ENCODE results near the gene ATF3. TPM values are rescaled to one million over a fixed set of nuclear protein-coding genes. Genes with fewer than 3 reads are reported as not detected.

The ATF3 gene
- polyA plus RNA-seq, 1 donor from 2014 or later, result 7.2 TPM

DNA sequence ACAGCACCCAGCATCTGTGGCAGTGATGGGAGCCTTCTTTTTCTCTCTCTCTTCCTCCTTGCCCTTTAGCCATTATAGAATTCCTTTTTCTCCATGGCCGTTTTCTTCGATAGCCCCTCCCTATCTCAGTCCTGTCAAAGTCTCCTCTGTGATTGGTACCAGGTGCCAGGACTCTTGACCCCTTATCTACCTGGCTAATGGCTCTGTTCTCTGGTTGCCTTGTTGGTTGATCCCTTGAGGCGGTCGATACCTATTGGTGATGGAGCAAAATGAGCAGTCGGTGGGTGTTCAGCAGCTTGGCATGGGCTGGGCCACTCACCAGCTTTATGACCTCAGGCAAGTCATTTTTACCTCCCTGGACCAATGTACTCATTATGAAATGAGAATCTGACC is 2.0 kb downstream of the ATF3 start:
- Histone ChIP-seq H3K9ac (ENCODE audit: low read length) (no peak overlapping the region), H3K4me3 (ENCODE audit: low read length) (no peak overlapping the region), H3K27me3 (ENCODE audit: insufficient read depth, low read depth, low read length) (peaks cover 53% of the 10 kb centered on the region)

DNA sequence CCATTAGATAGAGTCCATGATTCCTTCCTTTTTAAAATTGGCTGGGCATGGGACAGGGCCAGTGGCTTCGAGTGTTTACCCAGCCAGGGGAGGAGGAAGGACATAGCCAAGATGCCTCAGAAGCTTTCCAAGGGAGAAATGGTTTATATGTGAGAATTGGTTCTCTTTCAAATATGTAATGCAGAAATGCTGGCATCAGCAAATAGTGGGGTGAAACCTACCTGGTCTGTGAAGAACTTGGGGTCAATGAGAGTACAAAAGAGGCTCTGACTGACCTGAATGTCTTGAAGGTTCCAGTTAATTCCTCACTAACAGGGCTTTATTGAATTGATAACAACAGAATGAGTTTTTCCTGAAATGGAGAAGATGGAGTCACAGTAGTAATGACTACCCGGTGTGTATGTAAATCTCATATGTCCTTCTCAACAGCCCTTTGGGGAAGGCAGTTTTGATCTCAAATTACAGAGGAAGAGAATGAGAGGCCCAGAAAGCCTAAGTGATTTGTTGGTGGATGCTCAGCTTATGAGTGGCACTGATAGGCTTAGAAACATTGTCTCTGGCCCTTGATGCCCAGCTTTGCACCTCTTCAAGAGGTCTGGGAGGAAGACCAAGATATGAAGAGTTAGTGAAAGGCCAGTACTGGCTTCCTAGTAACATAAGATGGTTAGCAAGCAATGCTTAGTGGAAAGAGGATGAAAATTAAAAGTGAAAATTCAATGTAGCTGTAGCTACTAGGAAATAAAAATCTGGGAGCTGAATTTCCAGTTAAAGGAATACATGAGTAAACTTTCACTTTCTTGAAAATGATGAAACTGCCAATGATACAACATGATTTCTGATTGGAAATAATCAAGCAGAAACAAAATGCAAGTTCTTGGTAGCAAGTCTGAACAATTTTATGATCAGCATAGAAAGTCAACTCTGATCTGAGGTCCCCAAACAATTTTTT is 2.7 kb downstream of the ATF3 start:
- Histone ChIP-seq H3K9me3 (ENCODE audit: low read length) (no peaks in the 10 kb centered on the region), H3K36me3 (ENCODE audit: insufficient read depth, low read length) (no peaks in the 10 kb centered on the region), H3K9ac (ENCODE audit: low read length) (no peak overlapping the region), H3K9me2 (ENCODE audit: insufficient read depth, low read length) (no peaks in the 10 kb centered on the region), H3F3A (ENCODE audit: insufficient read depth, low read length, poor library complexity, severe bottlenecking) (peaks cover 4% of the 10 kb centered on the region), H3K27me3 (ENCODE audit: insufficient read depth, low read depth, low read length) (peaks cover 46% of the 10 kb centered on the region), H2AFZ (ENCODE audit: low read depth, low read length) (no peak overlapping the region), H3K79me2 (replicated peaks; ENCODE audit: insufficient read depth, low read length) (no peaks in the 10 kb centered on the region), H3K27ac (ENCODE audit: low read length) (no peak overlapping the region), H3K4me2 (ENCODE audit: low read length) (no peak overlapping the region), H3K4me3 (ENCODE audit: low read length) (no peak overlapping the region), H4K20me1 (ENCODE audit: insufficient read depth) (no peaks in the 10 kb centered on the region)
- TF ChIP-seq, protein P1, sequence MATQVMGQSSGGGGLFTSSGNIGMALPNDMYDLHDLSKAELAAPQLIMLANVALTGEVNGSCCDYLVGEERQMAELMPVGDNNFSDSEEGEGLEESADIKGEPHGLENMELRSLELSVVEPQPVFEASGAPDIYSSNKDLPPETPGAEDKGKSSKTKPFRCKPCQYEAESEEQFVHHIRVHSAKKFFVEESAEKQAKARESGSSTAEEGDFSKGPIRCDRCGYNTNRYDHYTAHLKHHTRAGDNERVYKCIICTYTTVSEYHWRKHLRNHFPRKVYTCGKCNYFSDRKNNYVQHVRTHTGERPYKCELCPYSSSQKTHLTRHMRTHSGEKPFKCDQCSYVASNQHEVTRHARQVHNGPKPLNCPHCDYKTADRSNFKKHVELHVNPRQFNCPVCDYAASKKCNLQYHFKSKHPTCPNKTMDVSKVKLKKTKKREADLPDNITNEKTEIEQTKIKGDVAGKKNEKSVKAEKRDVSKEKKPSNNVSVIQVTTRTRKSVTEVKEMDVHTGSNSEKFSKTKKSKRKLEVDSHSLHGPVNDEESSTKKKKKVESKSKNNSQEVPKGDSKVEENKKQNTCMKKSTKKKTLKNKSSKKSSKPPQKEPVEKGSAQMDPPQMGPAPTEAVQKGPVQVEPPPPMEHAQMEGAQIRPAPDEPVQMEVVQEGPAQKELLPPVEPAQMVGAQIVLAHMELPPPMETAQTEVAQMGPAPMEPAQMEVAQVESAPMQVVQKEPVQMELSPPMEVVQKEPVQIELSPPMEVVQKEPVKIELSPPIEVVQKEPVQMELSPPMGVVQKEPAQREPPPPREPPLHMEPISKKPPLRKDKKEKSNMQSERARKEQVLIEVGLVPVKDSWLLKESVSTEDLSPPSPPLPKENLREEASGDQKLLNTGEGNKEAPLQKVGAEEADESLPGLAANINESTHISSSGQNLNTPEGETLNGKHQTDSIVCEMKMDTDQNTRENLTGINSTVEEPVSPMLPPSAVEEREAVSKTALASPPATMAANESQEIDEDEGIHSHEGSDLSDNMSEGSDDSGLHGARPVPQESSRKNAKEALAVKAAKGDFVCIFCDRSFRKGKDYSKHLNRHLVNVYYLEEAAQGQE (IDR thresholded peaks at IDR 0.05; ENCODE audit: borderline replicate concordance), result no peak
- no peak for TF ChIP-seq EP300 (conservative IDR thresholded peaks at IDR 0.05; ENCODE audit: poor library complexity, severe bottlenecking)
- TF ChIP-seq POLR2AphosphoS5 (IDR thresholded peaks at IDR 0.05), result no peak
- TF ChIP-seq RAD21 (conservative IDR thresholded peaks at IDR 0.05), result no peak
- no peak for TF ChIP-seq MXI1 (conservative IDR thresholded peaks at IDR 0.05; ENCODE audit: poor library complexity, severe bottlenecking)
- no peak for TF ChIP-seq TAF1 (IDR thresholded peaks at IDR 0.05; ENCODE audit: low read depth)
- TF ChIP-seq, protein P2, sequence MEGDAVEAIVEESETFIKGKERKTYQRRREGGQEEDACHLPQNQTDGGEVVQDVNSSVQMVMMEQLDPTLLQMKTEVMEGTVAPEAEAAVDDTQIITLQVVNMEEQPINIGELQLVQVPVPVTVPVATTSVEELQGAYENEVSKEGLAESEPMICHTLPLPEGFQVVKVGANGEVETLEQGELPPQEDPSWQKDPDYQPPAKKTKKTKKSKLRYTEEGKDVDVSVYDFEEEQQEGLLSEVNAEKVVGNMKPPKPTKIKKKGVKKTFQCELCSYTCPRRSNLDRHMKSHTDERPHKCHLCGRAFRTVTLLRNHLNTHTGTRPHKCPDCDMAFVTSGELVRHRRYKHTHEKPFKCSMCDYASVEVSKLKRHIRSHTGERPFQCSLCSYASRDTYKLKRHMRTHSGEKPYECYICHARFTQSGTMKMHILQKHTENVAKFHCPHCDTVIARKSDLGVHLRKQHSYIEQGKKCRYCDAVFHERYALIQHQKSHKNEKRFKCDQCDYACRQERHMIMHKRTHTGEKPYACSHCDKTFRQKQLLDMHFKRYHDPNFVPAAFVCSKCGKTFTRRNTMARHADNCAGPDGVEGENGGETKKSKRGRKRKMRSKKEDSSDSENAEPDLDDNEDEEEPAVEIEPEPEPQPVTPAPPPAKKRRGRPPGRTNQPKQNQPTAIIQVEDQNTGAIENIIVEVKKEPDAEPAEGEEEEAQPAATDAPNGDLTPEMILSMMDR (IDR thresholded peaks at IDR 0.05; ENCODE audit: poor library complexity, severe bottlenecking), result no peak
- no peak for TF ChIP-seq EZH2 (IDR thresholded peaks at IDR 0.05; ENCODE audit: borderline replicate concordance, insufficient read depth, low read length, poor library complexity, severe bottlenecking)

More for the DNA sequence above, 2.0 kb downstream of the ATF3 start:
- Histone ChIP-seq H4K20me1 (ENCODE audit: insufficient read depth) (no peaks in the 10 kb centered on the region), H3K79me2 (replicated peaks; ENCODE audit: insufficient read depth, low read length) (no peaks in the 10 kb centered on the region), H3K9me2 (ENCODE audit: insufficient read depth, low read length) (no peaks in the 10 kb centered on the region), H3K36me3 (ENCODE audit: insufficient read depth, low read length) (no peaks in the 10 kb centered on the region), H3K27ac (ENCODE audit: low read length) (no peak overlapping the region), H2AFZ (ENCODE audit: low read depth, low read length) (no peak overlapping the region), H3K9me3 (ENCODE audit: low read length) (no peaks in the 10 kb centered on the region), H3K4me2 (ENCODE audit: low read length) (no peak overlapping the region), H3F3A (ENCODE audit: insufficient read depth, low read length, poor library complexity, severe bottlenecking) (peaks cover 4% of the 10 kb centered on the region)
- TF ChIP-seq, protein P1 (IDR thresholded peaks at IDR 0.05; ENCODE audit: borderline replicate concordance), result no peak
- TF ChIP-seq, protein P2 (IDR thresholded peaks at IDR 0.05; ENCODE audit: poor library complexity, severe bottlenecking), result no peak
- TF ChIP-seq EZH2 (IDR thresholded peaks at IDR 0.05; ENCODE audit: borderline replicate concordance, insufficient read depth, low read length, poor library complexity, severe bottlenecking) (no peak), POLR2AphosphoS5 (IDR thresholded peaks at IDR 0.05) (no peak), SMC3 (conservative IDR thresholded peaks at IDR 0.05; ENCODE audit: poor library complexity) (no peak), TAF1 (IDR thresholded peaks at IDR 0.05; ENCODE audit: low read depth) (no peak), EP300 (conservative IDR thresholded peaks at IDR 0.05; ENCODE audit: poor library complexity, severe bottlenecking) (no peak), MXI1 (conservative IDR thresholded peaks at IDR 0.05; ENCODE audit: poor library complexity, severe bottlenecking) (no peak), RAD21 (conservative IDR thresholded peaks at IDR 0.05) (no peak)
